Measurements from ENCODE around the gene PAPLN. TPM values are rescaled to one million over a fixed set of nuclear protein-coding genes. Genes with fewer than 3 reads are reported as not detected.
"Not testable (repeated sequence)": the region's sequence is repeated elsewhere in the genome, so short reads cannot be mapped to it uniquely, and the experiment has no call there.

Gene PAPLN, protein sequence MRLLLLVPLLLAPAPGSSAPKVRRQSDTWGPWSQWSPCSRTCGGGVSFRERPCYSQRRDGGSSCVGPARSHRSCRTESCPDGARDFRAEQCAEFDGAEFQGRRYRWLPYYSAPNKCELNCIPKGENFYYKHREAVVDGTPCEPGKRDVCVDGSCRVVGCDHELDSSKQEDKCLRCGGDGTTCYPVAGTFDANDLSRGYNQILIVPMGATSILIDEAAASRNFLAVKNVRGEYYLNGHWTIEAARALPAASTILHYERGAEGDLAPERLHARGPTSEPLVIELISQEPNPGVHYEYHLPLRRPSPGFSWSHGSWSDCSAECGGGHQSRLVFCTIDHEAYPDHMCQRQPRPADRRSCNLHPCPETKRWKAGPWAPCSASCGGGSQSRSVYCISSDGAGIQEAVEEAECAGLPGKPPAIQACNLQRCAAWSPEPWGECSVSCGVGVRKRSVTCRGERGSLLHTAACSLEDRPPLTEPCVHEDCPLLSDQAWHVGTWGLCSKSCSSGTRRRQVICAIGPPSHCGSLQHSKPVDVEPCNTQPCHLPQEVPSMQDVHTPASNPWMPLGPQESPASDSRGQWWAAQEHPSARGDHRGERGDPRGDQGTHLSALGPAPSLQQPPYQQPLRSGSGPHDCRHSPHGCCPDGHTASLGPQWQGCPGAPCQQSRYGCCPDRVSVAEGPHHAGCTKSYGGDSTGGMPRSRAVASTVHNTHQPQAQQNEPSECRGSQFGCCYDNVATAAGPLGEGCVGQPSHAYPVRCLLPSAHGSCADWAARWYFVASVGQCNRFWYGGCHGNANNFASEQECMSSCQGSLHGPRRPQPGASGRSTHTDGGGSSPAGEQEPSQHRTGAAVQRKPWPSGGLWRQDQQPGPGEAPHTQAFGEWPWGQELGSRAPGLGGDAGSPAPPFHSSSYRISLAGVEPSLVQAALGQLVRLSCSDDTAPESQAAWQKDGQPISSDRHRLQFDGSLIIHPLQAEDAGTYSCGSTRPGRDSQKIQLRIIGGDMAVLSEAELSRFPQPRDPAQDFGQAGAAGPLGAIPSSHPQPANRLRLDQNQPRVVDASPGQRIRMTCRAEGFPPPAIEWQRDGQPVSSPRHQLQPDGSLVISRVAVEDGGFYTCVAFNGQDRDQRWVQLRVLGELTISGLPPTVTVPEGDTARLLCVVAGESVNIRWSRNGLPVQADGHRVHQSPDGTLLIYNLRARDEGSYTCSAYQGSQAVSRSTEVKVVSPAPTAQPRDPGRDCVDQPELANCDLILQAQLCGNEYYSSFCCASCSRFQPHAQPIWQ
- total RNA-seq, result under 1 TPM; 0.18 to 0.31 TPM
- 0.23 TPM for polyA plus RNA-seq

DNA sequence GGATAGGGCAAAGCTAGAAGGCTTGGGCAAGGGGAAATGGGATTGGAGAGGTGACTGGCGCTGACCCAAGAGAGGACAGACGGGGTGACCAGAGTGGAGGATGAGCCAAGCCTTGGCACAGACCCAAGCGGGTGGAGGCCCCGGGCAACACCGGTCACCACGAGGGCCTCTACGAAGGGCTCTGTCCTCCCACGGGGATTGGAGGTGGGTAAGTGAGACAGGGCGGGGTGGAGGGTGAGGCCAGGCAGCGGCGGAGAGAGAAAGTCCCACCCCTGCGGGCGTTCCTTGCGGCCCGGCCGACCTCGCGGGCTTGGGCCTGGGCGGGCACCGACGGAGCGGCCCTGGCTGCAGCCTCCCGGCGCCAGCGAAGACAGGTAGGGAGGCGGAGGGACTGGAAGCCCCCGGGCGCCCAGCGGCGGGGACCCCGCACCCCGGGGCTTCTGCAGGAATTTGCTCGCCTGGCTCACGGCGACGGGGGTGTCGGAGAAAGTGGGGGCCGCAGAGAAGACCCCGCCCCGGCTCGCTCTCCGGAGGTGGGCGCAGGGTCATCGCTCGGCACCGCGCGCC lies at the start of gene PAPLN:
TSS of gene PAPLN (plus strand) at position 288 of the 567 bp plus-strand sequence. CDS start 2,273 bp downstream, outside the sequence.
- POLR2A ChIA-PET, result no interaction called here
- Mint-ChIP-seq H3K9me3 (no peaks in the 10 kb centered on the region), H3K27ac (peak within 1 kb of the TSS in 1 of 8 donors; percentile 34), H3K4me3 (peak within 1 kb of the TSS; percentile 39 to 77 (median 65)), H3K27me3 (peaks cover 61 to 75% of the 10 kb centered on the region in 2 donors), H3K36me3 (no peaks in the 10 kb centered on the region), H3K4me1 (peaks cover 8 to 15% (median 11%) of the 10 kb centered on the region in 3 donors)
- H3K4me1 ChIP-seq (ENCODE audit: insufficient read depth, low read length), result no peaks in the 10 kb centered on the region
- H3K27ac ChIP-seq (ENCODE audit: low read depth, low read length), result no peak within 1 kb of the TSS
- peaks cover 52% of the 10 kb centered on the region for H3K27me3 ChIP-seq (ENCODE audit: insufficient read depth, low read length, poor library complexity, severe bottlenecking)
- no peak for DNase-seq
- H3K4me3 ChIP-seq (ENCODE audit: low read length), result no peak within 1 kb of the TSS
- H3K9me3 ChIP-seq (ENCODE audit: low read length), result no peaks in the 10 kb centered on the region
- no peaks in the 10 kb centered on the region for H3K36me3 ChIP-seq (ENCODE audit: insufficient read depth, low read length)
- CTCF ChIA-PET, result no interaction called here

DNA sequence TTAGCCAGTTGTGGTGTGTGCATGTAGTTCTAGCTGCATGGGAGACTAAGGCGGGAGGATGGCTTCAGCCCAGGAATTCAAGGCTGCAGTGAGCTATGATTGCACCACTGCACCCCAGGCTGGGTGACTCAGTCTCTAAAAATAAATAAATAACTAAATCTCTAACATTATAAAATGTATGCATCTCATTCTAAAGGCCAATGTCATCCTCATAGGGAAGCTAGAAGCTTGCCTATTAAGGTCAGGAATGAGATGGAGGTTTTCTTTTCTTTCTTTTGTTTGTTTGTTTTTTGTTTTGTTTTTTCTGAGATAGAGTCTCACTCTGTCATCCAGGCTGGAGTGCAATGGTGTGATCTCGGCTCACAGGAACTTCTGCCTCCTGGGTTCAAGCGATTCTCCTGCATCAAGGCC lies 48.8 kb upstream of the PAPLN start:
- Mint-ChIP-seq H3K9me3 (no peaks in the 10 kb centered on the region), H3K27me3 (no peaks in the 10 kb centered on the region), H3K4me3 (no peak overlapping the region), H3K36me3 (peaks cover 0 to 59% (median 21%) of the 10 kb centered on the region in 3 donors), H3K27ac (no peak overlapping the region), H3K4me1 (peaks cover 0 to 2% (median 0%) of the 10 kb centered on the region in 3 donors)
- Histone ChIP-seq H3K4me3 (ENCODE audit: low read length) (no peak overlapping the region), H3K4me1 (ENCODE audit: insufficient read depth, low read length) (no peaks in the 10 kb centered on the region), H3K27ac (ENCODE audit: low read depth, low read length) (no peak overlapping the region), H3K27me3 (ENCODE audit: insufficient read depth, low read length, poor library complexity, severe bottlenecking) (no peaks in the 10 kb centered on the region), H3K36me3 (ENCODE audit: insufficient read depth, low read length) (peaks cover 9% of the 10 kb centered on the region), H3K9me3 (ENCODE audit: low read length) (no peaks in the 10 kb centered on the region)
- no peak for DNase-seq
- CTCF ChIA-PET, result no interaction called here
- POLR2A ChIA-PET, result no interaction called here

DNA sequence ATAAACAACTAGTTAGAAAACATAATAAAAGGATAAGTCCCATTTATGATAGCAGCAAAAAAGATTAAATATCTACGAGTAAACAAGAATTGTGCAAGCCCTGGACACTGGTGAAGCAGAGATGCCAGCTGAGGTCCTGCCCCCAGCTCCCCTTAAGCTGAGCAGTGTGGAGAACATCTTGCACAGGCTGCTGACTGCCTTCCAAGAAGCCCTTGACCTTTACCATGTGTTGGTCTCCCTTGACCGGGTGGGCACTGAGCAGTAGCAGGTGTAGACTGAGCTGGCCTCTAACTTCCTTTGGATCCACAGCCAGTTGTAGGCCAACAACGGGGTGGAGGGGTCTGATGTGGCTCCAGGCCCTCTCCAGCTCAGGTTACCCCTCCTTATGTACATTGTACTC lies 47.7 kb upstream of the PAPLN start:
- no peaks in the 10 kb centered on the region for H3K9me3 ChIP-seq (ENCODE audit: low read length)
- no peak overlapping the region for H3K4me3 ChIP-seq (ENCODE audit: low read length)
- ChIA-PET CTCF (no interaction called here), POLR2A (no interaction called here)
- no peaks in the 10 kb centered on the region for H3K27me3 ChIP-seq (ENCODE audit: insufficient read depth, low read length, poor library complexity, severe bottlenecking)
- Mint-ChIP-seq H3K4me1 (peaks cover 0 to 2% (median 0%) of the 10 kb centered on the region in 3 donors), H3K4me3 (no peak overlapping the region), H3K27me3 (no peaks in the 10 kb centered on the region), H3K27ac (no peak overlapping the region), H3K36me3 (peaks cover under 1 to 69% (median 23%) of the 10 kb centered on the region in 3 donors), H3K9me3 (no peaks in the 10 kb centered on the region)
- no peak for DNase-seq
- H3K36me3 ChIP-seq (ENCODE audit: insufficient read depth, low read length), result peaks cover 9% of the 10 kb centered on the region
- no peak overlapping the region for H3K27ac ChIP-seq (ENCODE audit: low read depth, low read length)
- H3K4me1 ChIP-seq (ENCODE audit: insufficient read depth, low read length), result no peaks in the 10 kb centered on the region

DNA sequence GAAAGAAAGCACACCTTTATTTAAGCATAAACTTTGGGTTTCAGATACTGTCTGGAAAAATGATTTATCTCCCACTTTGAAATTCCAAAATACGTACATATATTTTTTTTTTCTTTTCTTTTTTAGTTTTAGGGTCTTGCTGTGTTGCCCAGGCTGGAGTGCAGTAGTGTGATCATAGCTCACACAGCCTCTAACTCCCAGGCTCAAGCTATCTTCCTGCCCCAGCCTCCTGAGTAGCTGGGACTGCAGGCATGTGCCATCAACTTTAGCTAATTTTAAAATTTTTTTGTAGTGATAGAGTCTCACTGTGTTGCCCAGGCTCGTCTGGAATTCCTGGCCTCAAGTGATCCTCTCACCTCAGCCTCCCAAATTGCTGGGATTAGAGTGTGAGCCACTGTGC lies 45.9 kb upstream of the PAPLN start:
- H3K27me3 ChIP-seq (ENCODE audit: insufficient read depth, low read length, poor library complexity, severe bottlenecking), result no peaks in the 10 kb centered on the region
- H3K4me1 Mint-ChIP-seq, result peaks cover 0 to 2% (median 0%) of the 10 kb centered on the region in 3 donors
- no peak overlapping the region for H3K4me3 ChIP-seq (ENCODE audit: low read length)
- H3K9me3 Mint-ChIP-seq, result no peaks in the 10 kb centered on the region
- peaks cover 4 to 77% (median 29%) of the 10 kb centered on the region in 3 donors for H3K36me3 Mint-ChIP-seq
- H3K27ac Mint-ChIP-seq, result no peak overlapping the region
- peaks cover 9% of the 10 kb centered on the region for H3K36me3 ChIP-seq (ENCODE audit: insufficient read depth, low read length)
- H3K4me1 ChIP-seq (ENCODE audit: insufficient read depth, low read length), result no peaks in the 10 kb centered on the region
- no peak for DNase-seq
- no peaks in the 10 kb centered on the region for H3K27me3 Mint-ChIP-seq
- H3K9me3 ChIP-seq (ENCODE audit: low read length), result no peaks in the 10 kb centered on the region
- POLR2A ChIA-PET, result no interaction called here
- no peak overlapping the region for H3K4me3 Mint-ChIP-seq
- CTCF ChIA-PET, result no interaction called here
- no peak overlapping the region for H3K27ac ChIP-seq (ENCODE audit: low read depth, low read length)

DNA sequence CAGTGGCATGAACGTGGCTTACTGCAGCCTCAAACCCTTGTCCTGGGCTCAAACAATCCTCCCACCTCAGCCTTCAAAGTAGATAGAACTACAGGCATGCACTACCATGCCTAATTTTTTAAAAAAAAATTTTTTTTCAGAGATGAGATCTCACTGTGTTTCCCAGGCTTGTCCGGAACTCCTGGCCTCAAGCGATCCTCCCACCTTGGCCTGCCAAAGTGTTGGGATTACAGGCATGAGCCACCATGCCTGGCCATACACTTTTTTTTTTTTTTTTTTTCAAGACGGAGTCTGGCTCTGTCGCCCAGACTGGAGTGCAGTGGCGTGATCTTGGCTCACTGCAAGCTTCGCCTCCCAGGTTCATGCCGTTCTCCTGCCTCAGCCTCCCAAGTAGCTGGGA lies 43.0 kb upstream of the PAPLN start:
- H3K27ac ChIP-seq (ENCODE audit: low read depth, low read length); H3K27me3 ChIP-seq (ENCODE audit: insufficient read depth, low read length, poor library complexity, severe bottlenecking); POLR2A ChIA-PET; H3K4me1 Mint-ChIP-seq; H3K4me3 Mint-ChIP-seq; H3K9me3 Mint-ChIP-seq; DNase-seq; H3K4me1 ChIP-seq (ENCODE audit: insufficient read depth, low read length); H3K4me3 ChIP-seq (ENCODE audit: low read length); H3K27me3 Mint-ChIP-seq; CTCF ChIA-PET; H3K27ac Mint-ChIP-seq; H3K9me3 ChIP-seq (ENCODE audit: low read length): not testable (repeated sequence)
- H3K36me3 ChIP-seq (ENCODE audit: insufficient read depth, low read length), result peaks cover 20% of the 10 kb centered on the region
- H3K36me3 Mint-ChIP-seq, result peaks cover 7 to 78% (median 26%) of the 10 kb centered on the region in 3 donors

DNA sequence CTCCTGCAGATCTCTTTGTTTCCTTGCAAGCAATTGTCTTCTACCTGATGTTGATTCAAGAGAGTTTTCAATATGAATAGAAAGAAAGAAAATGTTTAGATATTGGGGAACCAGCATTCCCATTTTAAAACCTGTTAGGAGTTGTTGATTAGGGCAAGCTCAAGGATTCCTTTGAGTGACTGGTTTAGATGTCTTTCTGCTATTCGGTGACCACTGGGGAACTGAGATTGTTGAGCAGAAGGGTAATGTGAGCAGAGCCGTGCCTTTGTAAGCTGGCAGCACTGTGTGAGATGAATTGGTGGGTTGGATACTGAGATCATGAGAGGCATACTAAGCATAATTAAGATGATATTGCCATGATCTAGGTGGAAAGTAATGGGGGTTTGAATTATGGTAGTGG lies 39.1 kb upstream of the PAPLN start:
- POLR2A ChIA-PET, result no interaction called here
- H3K4me1 Mint-ChIP-seq, result no peaks in the 10 kb centered on the region

DNA sequence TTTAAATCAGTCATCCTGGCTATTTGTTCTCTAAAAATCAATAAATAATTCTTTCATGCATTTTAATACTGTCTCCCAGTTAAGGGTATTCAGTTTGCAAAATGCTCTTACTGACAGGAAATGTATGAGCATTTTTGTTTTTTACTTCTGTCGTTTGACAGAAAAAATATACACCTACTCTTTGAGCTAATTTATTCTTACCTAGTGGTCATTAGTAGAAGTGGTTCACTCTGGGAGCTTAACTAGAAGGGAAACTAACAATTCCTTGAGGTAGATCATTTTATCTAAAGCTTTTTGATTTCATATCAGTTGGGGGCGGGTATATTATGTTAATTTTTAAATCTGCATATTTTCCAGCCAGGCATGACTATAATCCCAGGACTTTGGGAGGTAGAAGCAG lies 33.8 kb upstream of the PAPLN start:
- H3K27ac ChIP-seq (ENCODE audit: low read depth, low read length), result no peak overlapping the region
- no peaks in the 10 kb centered on the region for H3K4me1 Mint-ChIP-seq
- H3K9me3 ChIP-seq (ENCODE audit: low read length), result no peaks in the 10 kb centered on the region
- H3K36me3 ChIP-seq (ENCODE audit: insufficient read depth, low read length), result peaks cover 19% of the 10 kb centered on the region
- no peak overlapping the region for H3K27ac Mint-ChIP-seq
- H3K4me1 ChIP-seq (ENCODE audit: insufficient read depth, low read length), result no peaks in the 10 kb centered on the region
- H3K36me3 Mint-ChIP-seq, result peaks cover 20 to 81% (median 38%) of the 10 kb centered on the region in 3 donors
- no peaks in the 10 kb centered on the region for H3K27me3 ChIP-seq (ENCODE audit: insufficient read depth, low read length, poor library complexity, severe bottlenecking)
- H3K4me3 ChIP-seq (ENCODE audit: low read length), result no peak overlapping the region
- DNase-seq, result no peak
- no peaks in the 10 kb centered on the region for H3K9me3 Mint-ChIP-seq
- ChIA-PET POLR2A (no interaction called here), CTCF (no interaction called here)
- no peaks in the 10 kb centered on the region for H3K27me3 Mint-ChIP-seq
- H3K4me3 Mint-ChIP-seq, result no peak overlapping the region

More for the DNA sequence above, 39.1 kb upstream of the PAPLN start:
- Mint-ChIP-seq H3K4me3 (no peak overlapping the region), H3K9me3 (no peaks in the 10 kb centered on the region), H3K27ac (peak overlapping the region in 2 of 8 donors; percentile 4 to 67), H3K27me3 (no peaks in the 10 kb centered on the region), H3K36me3 (peaks cover 18 to 79% (median 32%) of the 10 kb centered on the region in 3 donors)
- Histone ChIP-seq H3K9me3 (ENCODE audit: low read length) (no peaks in the 10 kb centered on the region), H3K36me3 (ENCODE audit: insufficient read depth, low read length) (peaks cover 11% of the 10 kb centered on the region), H3K27ac (ENCODE audit: low read depth, low read length) (no peak overlapping the region), H3K4me1 (ENCODE audit: insufficient read depth, low read length) (no peaks in the 10 kb centered on the region), H3K27me3 (ENCODE audit: insufficient read depth, low read length, poor library complexity, severe bottlenecking) (no peaks in the 10 kb centered on the region), H3K4me3 (ENCODE audit: low read length) (no peak overlapping the region)
- CTCF ChIA-PET, result no interaction called here
- no peak for DNase-seq

Data from CD8-positive, alpha-beta memory T cell (primary cell).